Brain microvascular endothelial cell (primary cell): Measurements from ENCODE around the gene SCN5A.

Experiments
- DNase-seq: peaks from one replicate; pipeline ENCODE4 v3.0.0-alpha.2; 2020
- H3K27ac ChIP-seq: fragments of 250-450 bp; sonication (Bioruptor Pico); 2 replicates; pipeline ENCODE4 v1.5.1; 2020; ENCODE audit warnings: mild to moderate bottlenecking, moderate library complexity
- H3K27me3 ChIP-seq: fragments of 250-450 bp; sonication (Bioruptor Pico); replicated peaks from 2 replicates; pipeline ENCODE4 v1.5.1; 2020; ENCODE audit warnings: mild to moderate bottlenecking
- H3K36me3 ChIP-seq: fragments of 250-450 bp; sonication (Bioruptor Pico); replicated peaks from 2 replicates; pipeline ENCODE4 v1.5.1; 2020; ENCODE audit warnings: mild to moderate bottlenecking
- H3K4me3 ChIP-seq: 2 replicates; pipeline ENCODE4 v1.5.1; 2011; ENCODE audit warnings: low read depth, mild to moderate bottlenecking, control low read depth, low read length, moderate library complexity
- in situ Hi-C: cut with HindIII; loops from 2 replicates; pipeline ENCODE4 v1.10.0; 2017; ENCODE audit warnings: low sequenced_read_pairs, low pct_ligation_motif_present
- TF ChIP-seq, protein P1 (sequence below): IDR thresholded peaks from 2 replicates; pipeline ENCODE4 v1.5.1; 2011; ENCODE audit warnings: low read depth, mild to moderate bottlenecking, moderate library complexity, low read length, control low read depth, inconsistent platforms; ENCODE audit errors: missing control alignments

The SCN5A gene

GRCh38 chr3:38628835-38629234 lies 20.7 kb downstream of the SCN5A start:
- DNase-seq: no peak
- Histone ChIP-seq H3K27ac (no peak overlapping the region), H3K27me3 (no peaks in the 10 kb centered on the region), H3K4me3 (no peak overlapping the region), H3K36me3 (no peaks in the 10 kb centered on the region)
- TF ChIP-seq, protein P1, sequence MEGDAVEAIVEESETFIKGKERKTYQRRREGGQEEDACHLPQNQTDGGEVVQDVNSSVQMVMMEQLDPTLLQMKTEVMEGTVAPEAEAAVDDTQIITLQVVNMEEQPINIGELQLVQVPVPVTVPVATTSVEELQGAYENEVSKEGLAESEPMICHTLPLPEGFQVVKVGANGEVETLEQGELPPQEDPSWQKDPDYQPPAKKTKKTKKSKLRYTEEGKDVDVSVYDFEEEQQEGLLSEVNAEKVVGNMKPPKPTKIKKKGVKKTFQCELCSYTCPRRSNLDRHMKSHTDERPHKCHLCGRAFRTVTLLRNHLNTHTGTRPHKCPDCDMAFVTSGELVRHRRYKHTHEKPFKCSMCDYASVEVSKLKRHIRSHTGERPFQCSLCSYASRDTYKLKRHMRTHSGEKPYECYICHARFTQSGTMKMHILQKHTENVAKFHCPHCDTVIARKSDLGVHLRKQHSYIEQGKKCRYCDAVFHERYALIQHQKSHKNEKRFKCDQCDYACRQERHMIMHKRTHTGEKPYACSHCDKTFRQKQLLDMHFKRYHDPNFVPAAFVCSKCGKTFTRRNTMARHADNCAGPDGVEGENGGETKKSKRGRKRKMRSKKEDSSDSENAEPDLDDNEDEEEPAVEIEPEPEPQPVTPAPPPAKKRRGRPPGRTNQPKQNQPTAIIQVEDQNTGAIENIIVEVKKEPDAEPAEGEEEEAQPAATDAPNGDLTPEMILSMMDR: no peak
- in situ Hi-C loops: no loop called here

DNA sequence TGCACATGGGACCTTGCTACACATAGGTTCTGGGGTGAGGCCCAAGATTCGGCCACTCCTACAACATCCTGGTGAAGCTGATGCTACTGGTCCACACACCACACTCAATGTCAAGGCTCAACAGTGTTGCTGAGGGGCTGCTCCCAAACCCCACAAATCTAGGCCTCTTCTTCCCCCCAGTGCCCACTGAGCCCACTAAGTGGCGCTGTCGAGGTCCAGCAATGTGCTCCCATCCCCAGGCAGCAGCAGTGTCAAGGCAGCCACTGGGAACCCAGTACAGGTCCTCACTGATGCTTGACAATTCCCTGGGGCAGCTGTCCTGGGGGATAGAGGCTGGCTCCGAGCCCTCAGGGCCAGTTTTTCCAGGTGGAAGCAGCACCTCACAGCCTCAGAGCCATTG lies 21.5 kb downstream of the SCN5A start:
- TF ChIP-seq, protein P1: peak; percentile 73
- in situ Hi-C loops: no loop called here
- Histone ChIP-seq H3K27ac (no peak overlapping the region), H3K36me3 (no peaks in the 10 kb centered on the region), H3K4me3 (no peak overlapping the region), H3K27me3 (no peaks in the 10 kb centered on the region)
- peak; percentile 10 for DNase-seq

GRCh38 chr3:38626171-38626570 lies 23.3 kb downstream of the SCN5A start:
- Histone ChIP-seq H3K4me3 (no peak overlapping the region), H3K27me3 (no peaks in the 10 kb centered on the region), H3K36me3 (no peaks in the 10 kb centered on the region), H3K27ac (no peak overlapping the region)
- in situ Hi-C loops: no loop called here
- TF ChIP-seq, protein P1: no peak
- no peak for DNase-seq

DNA sequence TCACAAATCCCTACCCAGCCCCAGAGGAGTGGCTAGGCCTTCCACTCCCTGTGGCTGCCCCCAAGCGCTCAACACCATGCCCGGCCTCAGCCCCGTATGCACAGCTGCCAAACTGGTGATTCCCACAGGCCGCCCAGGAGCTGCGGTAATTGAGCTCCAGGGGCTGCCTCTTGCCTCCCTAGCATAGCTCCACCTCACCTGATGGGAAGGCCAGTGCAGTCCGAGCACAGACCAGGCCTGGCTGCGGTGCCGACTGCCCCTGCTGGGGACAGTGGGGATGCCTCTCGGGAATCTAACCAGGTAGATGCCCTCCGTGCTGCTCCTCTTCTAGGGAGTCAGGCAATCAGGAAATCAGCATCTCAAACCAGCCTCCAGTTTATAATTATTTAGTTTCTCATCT lies 25.9 kb downstream of the SCN5A start:
- no peak for DNase-seq
- Histone ChIP-seq H3K27ac (no peak overlapping the region), H3K4me3 (no peak overlapping the region), H3K27me3 (no peaks in the 10 kb centered on the region), H3K36me3 (no peaks in the 10 kb centered on the region)
- in situ Hi-C loops: no loop called here
- TF ChIP-seq, protein P1: peak; percentile 6

DNA sequence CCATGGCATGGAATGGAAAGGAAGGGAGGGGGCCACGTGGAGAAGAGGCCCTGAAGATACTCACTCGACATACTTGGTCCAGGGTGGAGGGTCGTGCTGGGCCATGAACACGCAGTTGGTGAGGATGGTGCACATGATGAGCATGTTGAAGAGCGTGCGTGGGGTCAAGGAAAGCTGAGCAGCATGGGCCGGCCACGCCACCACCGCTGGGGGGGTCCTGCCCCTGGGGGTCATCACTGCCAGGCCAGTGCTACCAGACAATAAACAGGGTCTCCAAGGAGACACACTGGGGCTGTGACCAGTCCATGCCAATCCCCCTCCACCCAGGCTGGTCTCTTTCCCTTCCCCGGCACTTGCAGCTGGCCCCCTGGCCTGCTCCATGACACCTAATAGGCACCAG lies 27.2 kb downstream of the SCN5A start:
- no peak overlapping the region for H3K4me3 ChIP-seq
- in situ Hi-C loops: no loop called here
- TF ChIP-seq, protein P1: no peak
- no peaks in the 10 kb centered on the region for H3K27me3 ChIP-seq
- DNase-seq: no peak
- no peaks in the 10 kb centered on the region for H3K36me3 ChIP-seq
- no peak overlapping the region for H3K27ac ChIP-seq

- H3K4me3 ChIP-seq: no peak overlapping the region
- DNase-seq: peak; percentile 2
- TF ChIP-seq, protein P1: no peak
- H3K27me3 ChIP-seq: no peaks in the 10 kb centered on the region
- no peaks in the 10 kb centered on the region for H3K36me3 ChIP-seq
- in situ Hi-C loops: no loop called here
- H3K27ac ChIP-seq: no peak overlapping the region
Observed at GRCh38 chr3:38620236-38620635, 29.3 kb downstream of the SCN5A start.
